Measurements from ENCODE around the gene PRKCQ. TPM values are rescaled to one million over a fixed set of nuclear protein-coding genes. Genes with fewer than 3 reads are reported as not detected.

The PRKCQ gene
- total RNA-seq, 6 experiments from 2014 or later, result not detected

DNA sequence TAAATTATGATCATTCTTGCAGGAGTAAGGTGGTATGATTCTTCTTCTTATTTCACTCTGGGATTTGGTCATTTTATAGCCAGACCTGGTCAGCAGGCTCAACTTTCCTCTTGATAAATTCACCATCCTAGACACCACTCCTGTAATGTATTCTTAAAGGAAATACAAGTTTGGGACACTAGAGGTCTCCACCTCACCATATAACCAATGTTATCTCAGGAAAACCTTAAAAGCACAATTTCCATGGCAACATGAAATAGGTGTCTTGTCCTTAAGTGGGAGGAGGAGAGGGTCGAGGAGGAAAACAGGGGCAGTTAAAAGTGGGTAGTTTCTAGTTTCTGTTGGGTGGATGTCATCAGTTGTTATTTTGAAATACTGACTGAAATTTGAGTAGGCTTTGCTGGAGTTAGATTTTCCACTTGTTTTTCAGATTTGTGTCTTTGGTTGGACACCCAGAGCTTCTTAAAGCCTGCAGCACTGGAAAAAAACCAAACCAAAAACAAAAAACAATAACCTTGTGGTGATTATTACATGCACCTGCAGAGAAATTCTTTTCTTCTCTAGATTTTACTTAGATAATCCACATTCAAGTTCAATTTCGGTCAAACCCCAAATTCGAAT, 163.1 kb downstream of the PRKCQ start:
- Mint-ChIP-seq H3K9me3 (no peaks in the 10 kb centered on the region), H3K4me1 (ENCODE audit: low read depth) (no peaks in the 10 kb centered on the region), H3K27ac (no peak overlapping the region), H3K4me3 (no peak overlapping the region), H3K36me3 (ENCODE audit: low read depth) (no peaks in the 10 kb centered on the region), H3K27me3 (ENCODE audit: insufficient read depth) (peaks cover 15% of the 10 kb centered on the region)
- DNase-seq, result peak; percentile 57
- peak; percentile 81 for TF ChIP-seq CTCF (IDR thresholded peaks at IDR 0.05)

DNA sequence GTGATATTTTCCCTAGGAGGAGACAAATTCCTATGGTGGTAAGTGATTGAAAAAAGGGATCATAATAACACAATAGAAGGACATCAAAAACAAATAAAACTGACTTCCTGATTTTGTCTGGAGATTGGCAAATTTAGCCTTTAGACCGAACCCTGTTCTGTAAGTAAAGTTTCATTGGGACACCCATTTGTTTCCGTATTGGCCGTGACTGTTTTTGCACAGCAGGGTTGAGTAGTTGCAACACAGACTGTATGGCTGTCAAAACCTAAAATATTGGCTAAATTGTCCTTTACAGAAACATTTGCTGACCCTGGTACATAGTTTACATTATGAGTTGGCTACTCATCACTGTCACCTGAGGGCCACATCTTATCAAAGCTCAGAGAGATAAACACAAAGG, 168.6 kb downstream of the PRKCQ start:
- Mint-ChIP-seq H3K27me3 (ENCODE audit: insufficient read depth) (peaks cover 8% of the 10 kb centered on the region), H3K4me1 (ENCODE audit: low read depth) (peaks cover 11% of the 10 kb centered on the region), H3K27ac (no peak overlapping the region), H3K36me3 (ENCODE audit: low read depth) (no peaks in the 10 kb centered on the region), H3K4me3 (no peak overlapping the region), H3K9me3 (no peaks in the 10 kb centered on the region)
- no peak for DNase-seq
- TF ChIP-seq CTCF (IDR thresholded peaks at IDR 0.05), result no peak

- Mint-ChIP-seq H3K9me3 (no peaks in the 10 kb centered on the region), H3K27me3 (ENCODE audit: insufficient read depth) (peaks cover 8% of the 10 kb centered on the region), H3K4me1 (ENCODE audit: low read depth) (peaks cover 11% of the 10 kb centered on the region), H3K36me3 (ENCODE audit: low read depth) (no peaks in the 10 kb centered on the region), H3K4me3 (no peak overlapping the region), H3K27ac (no peak overlapping the region)
- no peak for DNase-seq
- TF ChIP-seq CTCF (IDR thresholded peaks at IDR 0.05), result no peak
Measured at GRCh38 chr10:6410830-6411229, 169.2 kb downstream of the PRKCQ start.

DNA sequence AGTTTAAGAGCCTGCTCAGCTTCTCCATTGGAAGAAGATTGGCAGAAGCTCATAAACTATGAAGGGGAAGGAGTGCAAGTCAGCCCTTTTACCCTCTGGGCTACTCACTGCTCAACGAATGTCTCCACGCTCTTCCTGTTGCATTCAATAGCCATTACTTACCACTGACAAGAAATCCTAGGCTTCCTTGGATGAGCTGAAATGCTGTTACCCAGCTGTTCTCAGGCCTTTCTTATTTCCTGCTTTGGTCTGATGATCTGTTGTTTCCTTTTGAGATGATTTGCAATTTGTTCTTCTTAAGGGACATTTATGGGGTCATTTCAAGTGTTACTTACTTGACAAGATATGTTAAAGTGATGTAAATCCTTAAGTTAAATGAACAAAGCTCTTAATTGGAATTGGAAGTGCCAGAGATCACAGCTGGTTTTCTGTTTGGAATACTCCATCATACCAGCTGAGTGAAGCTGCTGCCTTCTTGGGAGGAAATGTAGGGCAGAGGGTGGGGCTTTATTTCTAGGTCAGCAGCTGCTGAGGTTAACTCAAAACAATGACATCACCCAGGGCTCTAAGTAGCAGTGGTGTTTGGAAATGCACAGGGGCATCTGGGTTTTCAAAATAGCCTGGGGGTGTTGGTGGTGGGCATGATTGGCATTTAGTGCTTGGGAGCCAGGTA, 170.0 kb downstream of the PRKCQ start:
- peaks cover 11% of the 10 kb centered on the region for H3K4me1 Mint-ChIP-seq (ENCODE audit: low read depth)

DNA sequence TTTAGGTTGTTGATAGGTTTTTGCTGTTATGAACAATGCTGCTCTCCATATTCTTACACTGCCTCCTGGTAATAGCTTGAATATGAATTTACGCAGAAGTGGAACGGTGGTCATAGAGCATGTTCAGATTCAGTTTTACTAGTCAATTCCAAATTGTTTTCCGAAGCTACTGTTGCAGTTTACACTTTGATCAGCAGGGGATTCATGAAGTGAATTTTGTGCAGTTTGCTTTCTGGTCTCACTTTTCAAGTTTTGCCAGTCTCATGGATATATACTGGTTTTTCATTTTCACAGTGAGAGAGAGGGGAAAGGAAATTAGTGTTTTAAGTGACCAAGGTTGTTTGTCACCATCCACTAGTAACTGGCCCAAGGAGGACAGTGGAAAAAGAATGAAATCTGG, 171.3 kb downstream of the PRKCQ start:
- peak; percentile 56 for TF ChIP-seq CTCF (IDR thresholded peaks at IDR 0.05)
- H3K9me3 Mint-ChIP-seq, result no peaks in the 10 kb centered on the region
- no peak overlapping the region for H3K27ac Mint-ChIP-seq
- H3K36me3 Mint-ChIP-seq (ENCODE audit: low read depth), result no peaks in the 10 kb centered on the region
- H3K27me3 Mint-ChIP-seq (ENCODE audit: insufficient read depth), result peaks cover 8% of the 10 kb centered on the region
- no peak overlapping the region for H3K4me3 Mint-ChIP-seq
- DNase-seq, result no peak
- peaks cover 11% of the 10 kb centered on the region for H3K4me1 Mint-ChIP-seq (ENCODE audit: low read depth)

More for the DNA sequence above, 170.0 kb downstream of the PRKCQ start:
- peak; percentile 29 for DNase-seq
- Mint-ChIP-seq H3K36me3 (ENCODE audit: low read depth) (no peaks in the 10 kb centered on the region), H3K27me3 (ENCODE audit: insufficient read depth) (peaks cover 8% of the 10 kb centered on the region), H3K4me3 (peak overlapping the region; percentile 7; the same call in 1 of the 2 replicates), H3K27ac (peak overlapping the region; percentile 8; the same call in 1 of the 2 replicates), H3K9me3 (no peaks in the 10 kb centered on the region)
- no peak for TF ChIP-seq CTCF (IDR thresholded peaks at IDR 0.05)
